ENCODE data around the gene PSORS1C1.

The PSORS1C1 gene

DNA sequence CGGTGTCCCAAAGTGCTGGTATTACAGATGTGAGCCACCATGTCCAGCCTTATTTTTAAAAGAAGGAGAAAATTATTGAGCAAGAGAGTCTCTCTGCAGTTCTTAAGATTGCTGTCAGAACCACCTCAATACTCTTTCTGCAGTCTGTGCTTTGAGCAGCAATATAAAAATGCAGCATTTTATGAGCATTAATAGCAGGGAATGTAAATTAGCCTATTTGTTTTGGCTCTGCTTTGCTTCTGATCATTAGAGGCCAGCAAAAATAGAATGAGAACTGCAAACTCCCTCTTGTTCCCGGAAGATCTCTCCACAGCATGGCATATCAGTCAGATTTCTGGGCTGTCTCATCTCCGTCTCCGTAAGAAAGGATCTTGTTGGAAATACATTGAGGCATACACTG lies 38.0 kb upstream of the PSORS1C1 start:
- no peak overlapping the region for H3K4me3 ChIP-seq (replicated peaks; ENCODE audit: low read depth, low read length)
- TF ChIP-seq, protein P1, sequence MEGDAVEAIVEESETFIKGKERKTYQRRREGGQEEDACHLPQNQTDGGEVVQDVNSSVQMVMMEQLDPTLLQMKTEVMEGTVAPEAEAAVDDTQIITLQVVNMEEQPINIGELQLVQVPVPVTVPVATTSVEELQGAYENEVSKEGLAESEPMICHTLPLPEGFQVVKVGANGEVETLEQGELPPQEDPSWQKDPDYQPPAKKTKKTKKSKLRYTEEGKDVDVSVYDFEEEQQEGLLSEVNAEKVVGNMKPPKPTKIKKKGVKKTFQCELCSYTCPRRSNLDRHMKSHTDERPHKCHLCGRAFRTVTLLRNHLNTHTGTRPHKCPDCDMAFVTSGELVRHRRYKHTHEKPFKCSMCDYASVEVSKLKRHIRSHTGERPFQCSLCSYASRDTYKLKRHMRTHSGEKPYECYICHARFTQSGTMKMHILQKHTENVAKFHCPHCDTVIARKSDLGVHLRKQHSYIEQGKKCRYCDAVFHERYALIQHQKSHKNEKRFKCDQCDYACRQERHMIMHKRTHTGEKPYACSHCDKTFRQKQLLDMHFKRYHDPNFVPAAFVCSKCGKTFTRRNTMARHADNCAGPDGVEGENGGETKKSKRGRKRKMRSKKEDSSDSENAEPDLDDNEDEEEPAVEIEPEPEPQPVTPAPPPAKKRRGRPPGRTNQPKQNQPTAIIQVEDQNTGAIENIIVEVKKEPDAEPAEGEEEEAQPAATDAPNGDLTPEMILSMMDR (IDR thresholded peaks at IDR 0.05; ENCODE audit: low read length, missing control alignments), result no peak
- no peak for DNase-seq (ENCODE audit: low read depth)

DNA sequence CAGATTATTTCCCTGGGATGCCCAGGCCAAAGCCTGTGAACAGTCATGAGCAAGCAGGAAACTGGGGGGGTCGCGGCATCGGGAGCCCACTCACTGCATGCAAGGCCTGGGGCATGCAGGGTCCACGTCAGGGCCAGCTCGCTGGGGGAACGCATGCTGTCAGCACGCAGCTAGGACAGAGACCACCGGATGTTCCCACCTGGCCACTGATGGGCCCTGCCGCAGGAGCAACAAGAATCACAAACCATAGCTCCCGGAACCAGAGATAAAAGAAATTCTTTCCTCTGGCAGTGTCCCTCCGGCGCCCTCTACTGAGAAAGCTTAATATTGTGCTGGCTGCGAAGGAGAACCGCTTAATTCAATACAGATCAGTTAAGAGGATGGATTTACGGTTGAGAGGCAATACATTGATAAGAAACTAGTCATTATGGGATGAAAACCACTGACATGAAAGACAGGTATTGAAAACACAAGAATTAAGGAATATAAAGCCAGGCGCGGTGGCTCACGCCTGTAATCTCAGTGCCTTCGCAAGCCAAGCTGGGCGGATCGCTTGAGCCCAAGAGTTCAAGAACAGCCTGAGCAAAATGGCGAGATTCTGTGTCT lies 34.8 kb upstream of the PSORS1C1 start:
- H3K4me3 ChIP-seq (replicated peaks; ENCODE audit: low read depth, low read length), result no peak overlapping the region
- peak; percentile 76 for DNase-seq (ENCODE audit: low read depth)
- TF ChIP-seq, protein P1 (IDR thresholded peaks at IDR 0.05; ENCODE audit: low read length, missing control alignments), result peak; percentile 83

DNA sequence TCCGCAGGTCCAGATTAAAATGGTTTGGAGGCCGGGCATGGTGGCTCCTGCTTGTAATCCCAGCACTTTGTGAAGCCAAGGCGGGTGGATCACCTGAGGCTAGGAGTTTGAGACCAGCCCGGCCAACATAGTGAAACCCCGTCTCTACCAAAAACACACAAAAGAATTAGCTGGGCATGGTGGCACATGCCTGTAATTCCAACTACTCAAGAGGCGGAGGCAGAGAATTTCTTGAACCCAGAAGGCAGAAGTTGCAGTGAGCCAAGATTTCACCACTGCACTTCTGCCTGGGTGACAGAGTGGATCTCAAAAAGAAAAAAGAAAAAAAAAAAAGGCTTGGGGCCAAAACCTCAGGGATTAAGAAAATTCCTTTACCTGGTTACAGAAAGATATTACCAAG lies 32.7 kb upstream of the PSORS1C1 start:
- no peak overlapping the region for H3K4me3 ChIP-seq (replicated peaks; ENCODE audit: low read depth, low read length)
- no peak for DNase-seq (ENCODE audit: low read depth)
- TF ChIP-seq, protein P1 (IDR thresholded peaks at IDR 0.05; ENCODE audit: low read length, missing control alignments), result no peak

DNA sequence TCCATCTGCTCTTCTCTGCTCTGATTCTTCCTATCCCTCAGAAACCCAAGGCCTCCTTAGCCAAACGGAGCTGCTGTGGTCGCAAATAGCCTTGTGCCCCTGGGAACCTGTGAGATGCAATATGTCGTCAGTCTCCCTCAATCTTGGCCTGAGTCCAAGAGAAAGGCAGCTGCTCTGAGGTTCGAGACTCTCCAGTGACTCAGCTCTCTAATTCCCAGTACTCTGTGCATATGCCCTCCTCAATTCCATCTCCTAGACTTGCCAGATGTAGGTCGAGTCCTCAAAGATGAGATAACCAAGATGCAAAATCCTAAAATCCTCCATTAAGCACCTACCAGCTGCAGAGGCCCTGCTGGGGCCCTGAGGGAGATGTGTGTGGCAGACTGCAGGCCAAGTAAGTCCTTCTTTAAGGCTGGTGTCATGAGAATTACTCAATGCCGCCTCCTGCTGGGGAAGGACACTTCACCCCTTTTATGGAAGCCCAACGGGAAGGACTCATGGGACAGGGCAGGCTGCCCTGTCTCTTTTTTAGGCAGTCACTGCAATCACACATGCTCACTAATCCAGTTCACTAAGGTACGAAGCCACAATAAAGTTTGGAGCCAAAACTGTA lies 30.8 kb upstream of the PSORS1C1 start:
- no peak overlapping the region for H3K4me3 ChIP-seq (replicated peaks; ENCODE audit: low read depth, low read length)
- DNase-seq (ENCODE audit: low read depth), result peak; percentile 72
- TF ChIP-seq, protein P1 (IDR thresholded peaks at IDR 0.05; ENCODE audit: low read length, missing control alignments), result peak; percentile 50

DNA sequence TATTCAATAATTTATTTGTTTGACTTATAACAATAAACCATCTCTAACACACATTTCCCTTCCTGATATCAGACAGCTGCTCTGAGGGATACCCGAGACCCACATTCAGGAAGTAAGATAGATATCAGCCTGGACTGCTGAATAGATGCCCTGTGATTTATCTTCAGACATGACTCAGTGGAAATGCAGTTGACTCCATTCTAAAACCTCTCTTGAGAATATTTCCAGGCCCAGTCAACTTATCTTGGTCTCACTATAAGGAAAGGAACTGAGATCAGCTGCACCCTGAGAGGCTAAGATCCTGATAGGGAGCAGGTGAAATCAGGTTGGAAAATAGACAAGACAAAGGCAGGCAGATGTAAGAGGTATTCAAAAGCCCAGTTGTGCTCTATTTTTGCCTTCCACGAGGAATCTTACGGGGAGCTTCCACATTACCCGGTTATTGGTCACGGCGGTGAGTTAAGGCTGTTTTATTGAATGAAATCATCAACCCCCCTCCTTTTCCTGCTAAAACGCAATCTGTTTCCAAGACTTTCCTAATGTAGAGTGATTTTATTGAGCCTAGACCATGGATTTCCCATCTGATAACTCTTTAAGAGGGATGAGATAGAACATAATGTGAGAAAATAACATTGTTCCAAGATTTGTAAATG lies 27.7 kb upstream of the PSORS1C1 start:
- TF ChIP-seq, protein P1 (IDR thresholded peaks at IDR 0.05; ENCODE audit: low read length, missing control alignments), result no peak
- DNase-seq (ENCODE audit: low read depth), result peak; percentile 50
- no peak overlapping the region for H3K4me3 ChIP-seq (replicated peaks; ENCODE audit: low read depth, low read length)

DNA sequence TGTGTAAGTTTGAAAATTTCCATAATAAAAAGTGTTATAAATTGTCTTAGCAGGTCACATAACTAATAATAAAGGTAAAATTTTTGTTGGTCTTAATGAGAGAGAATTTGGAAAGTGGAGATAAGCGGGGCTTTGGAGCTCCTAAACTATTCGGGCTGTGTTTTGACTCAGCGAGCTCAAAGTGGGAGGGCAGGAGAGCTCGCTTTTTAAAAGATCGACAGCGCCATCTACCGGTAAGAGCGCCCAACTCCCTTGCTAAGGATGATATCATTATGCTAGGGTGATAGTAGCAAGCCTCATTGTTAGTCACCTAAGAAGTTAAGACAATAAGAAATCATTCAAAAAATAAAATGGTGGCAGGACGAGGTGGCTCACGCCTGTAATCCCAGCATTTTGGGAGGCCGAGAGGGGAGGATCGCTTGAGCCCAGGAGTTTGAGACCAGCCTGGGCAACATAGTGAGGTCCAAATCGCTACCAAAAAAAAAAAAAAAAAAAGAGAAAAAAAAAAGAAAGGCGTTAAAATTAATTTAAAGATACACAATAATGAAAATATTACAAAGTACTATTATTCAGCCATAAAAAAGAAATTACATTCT lies 27.0 kb upstream of the PSORS1C1 start:
- H3K4me3 ChIP-seq (replicated peaks; ENCODE audit: low read depth, low read length), result no peak overlapping the region
- peak; percentile 90 for DNase-seq (ENCODE audit: low read depth)
- TF ChIP-seq, protein P1 (IDR thresholded peaks at IDR 0.05; ENCODE audit: low read length, missing control alignments), result peak; percentile 66
